ENCODE data around the gene SLC24A3. TPM values are rescaled to one million over a fixed set of nuclear protein-coding genes. Genes with fewer than 3 reads are reported as not detected.

Gene SLC24A3
- total RNA-seq, 6 donors from 2014 or later, result 6.3 to 10.8 (median 9.3) TPM

DNA sequence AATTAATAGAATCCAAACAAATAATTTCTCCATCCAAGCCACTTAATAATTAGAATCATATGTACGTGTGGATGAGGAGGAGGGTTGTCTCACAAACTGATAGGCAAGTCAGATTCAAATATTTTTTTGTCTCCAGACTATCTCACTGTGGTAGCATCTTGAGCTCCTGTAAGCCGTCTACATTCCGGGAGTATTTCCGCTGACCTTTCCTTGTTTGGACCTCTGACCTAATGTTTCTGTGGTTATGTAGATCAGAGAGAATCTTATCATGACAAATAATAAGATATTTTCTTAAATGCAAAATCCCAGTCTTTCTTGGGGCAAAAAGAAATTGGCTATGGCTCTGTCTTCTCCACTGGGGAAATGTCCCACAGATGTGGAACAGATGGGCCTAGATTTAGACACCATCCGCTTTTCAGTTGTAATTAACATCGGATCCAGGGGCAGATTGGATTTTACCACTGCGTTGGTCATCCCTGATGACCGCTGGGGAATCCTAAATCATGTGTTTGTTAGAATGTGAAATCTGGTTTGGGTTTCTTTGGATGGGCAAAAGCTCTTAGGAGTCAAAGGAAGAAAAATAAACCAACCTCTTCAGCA is 348.5 kb downstream of the SLC24A3 start:
- H3K27me3 ChIP-seq, result no peaks in the 10 kb centered on the region
- H3K4me1 ChIP-seq, result no peaks in the 10 kb centered on the region
- no peaks in the 10 kb centered on the region for H3K9me3 ChIP-seq
- 78 to 80% methylated on average over 8 of the region's 8 CpGs for WGBS, 2 donors
- H3K27ac ChIP-seq, result no peak overlapping the region
- no peak overlapping the region for H3K4me3 ChIP-seq
- TF ChIP-seq, protein P1, sequence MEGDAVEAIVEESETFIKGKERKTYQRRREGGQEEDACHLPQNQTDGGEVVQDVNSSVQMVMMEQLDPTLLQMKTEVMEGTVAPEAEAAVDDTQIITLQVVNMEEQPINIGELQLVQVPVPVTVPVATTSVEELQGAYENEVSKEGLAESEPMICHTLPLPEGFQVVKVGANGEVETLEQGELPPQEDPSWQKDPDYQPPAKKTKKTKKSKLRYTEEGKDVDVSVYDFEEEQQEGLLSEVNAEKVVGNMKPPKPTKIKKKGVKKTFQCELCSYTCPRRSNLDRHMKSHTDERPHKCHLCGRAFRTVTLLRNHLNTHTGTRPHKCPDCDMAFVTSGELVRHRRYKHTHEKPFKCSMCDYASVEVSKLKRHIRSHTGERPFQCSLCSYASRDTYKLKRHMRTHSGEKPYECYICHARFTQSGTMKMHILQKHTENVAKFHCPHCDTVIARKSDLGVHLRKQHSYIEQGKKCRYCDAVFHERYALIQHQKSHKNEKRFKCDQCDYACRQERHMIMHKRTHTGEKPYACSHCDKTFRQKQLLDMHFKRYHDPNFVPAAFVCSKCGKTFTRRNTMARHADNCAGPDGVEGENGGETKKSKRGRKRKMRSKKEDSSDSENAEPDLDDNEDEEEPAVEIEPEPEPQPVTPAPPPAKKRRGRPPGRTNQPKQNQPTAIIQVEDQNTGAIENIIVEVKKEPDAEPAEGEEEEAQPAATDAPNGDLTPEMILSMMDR (IDR thresholded peaks at IDR 0.05), result no peak
- TF ChIP-seq POLR2A (IDR thresholded peaks at IDR 0.05) (no peak), EP300 (IDR thresholded peaks at IDR 0.05) (no peak), POLR2AphosphoS5 (IDR thresholded peaks at IDR 0.05) (no peak)
- H3K36me3 ChIP-seq, result no peaks in the 10 kb centered on the region
- ATAC-seq (ENCODE audit: low FRiP score in 2 of 2) (peak in 1 of 2 donors; percentile 79), DNase-seq (no peak)

DNA sequence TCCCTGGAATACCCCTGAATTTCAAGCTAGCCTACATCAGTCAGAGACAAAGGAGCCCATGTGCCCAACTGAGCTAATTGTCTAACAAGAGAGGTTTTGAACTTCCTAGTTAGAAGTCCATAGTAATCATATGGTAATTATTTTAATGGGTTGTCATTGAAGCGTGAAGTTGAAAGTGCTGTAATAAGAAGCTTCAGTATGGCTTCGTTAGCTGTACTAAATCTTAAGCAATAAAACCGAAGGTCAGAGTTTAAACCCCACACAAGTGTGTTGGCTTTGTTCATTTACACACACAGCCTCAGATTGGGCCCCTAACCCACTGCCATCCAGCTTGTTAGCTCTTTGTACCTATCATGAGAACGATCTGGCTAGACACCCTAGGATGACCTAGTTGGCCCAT is 350.0 kb downstream of the SLC24A3 start:
- Histone ChIP-seq H3K36me3 (no peaks in the 10 kb centered on the region), H3K27ac (no peak overlapping the region), H3K4me3 (no peak overlapping the region), H3K4me1 (no peaks in the 10 kb centered on the region), H3K27me3 (no peaks in the 10 kb centered on the region), H3K9me3 (no peaks in the 10 kb centered on the region)
- 82 to 91% methylated on average over 4 of the region's 4 CpGs for WGBS, 2 donors
- TF ChIP-seq POLR2AphosphoS5 (IDR thresholded peaks at IDR 0.05) (no peak), POLR2A (IDR thresholded peaks at IDR 0.05) (no peak), EP300 (IDR thresholded peaks at IDR 0.05) (no peak)
- TF ChIP-seq, protein P1 (IDR thresholded peaks at IDR 0.05), result no peak
- ATAC-seq (ENCODE audit: low FRiP score in 2 of 2), result no peak
- DNase-seq, result no peak

DNA sequence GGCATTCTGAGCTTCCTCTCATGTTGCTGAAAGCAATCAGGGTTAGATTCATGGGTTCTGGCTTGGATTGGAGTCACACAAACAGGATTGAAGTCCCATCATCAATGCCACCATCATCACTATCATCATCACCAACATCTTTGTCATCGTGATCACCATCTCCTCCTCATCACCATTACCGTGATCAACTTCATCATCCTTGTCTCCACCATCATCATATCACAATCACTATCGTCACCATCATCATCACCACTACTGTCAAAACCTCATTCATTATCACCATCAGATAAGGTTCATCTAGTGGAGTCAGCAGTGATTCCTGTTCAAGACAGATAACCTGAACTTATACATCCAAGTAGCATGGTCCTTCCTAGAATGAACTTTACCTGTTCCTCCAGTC is 351.8 kb downstream of the SLC24A3 start:
- Histone ChIP-seq H3K4me3 (no peak overlapping the region), H3K9me3 (no peaks in the 10 kb centered on the region), H3K27ac (no peak overlapping the region), H3K36me3 (no peaks in the 10 kb centered on the region), H3K4me1 (no peaks in the 10 kb centered on the region), H3K27me3 (no peaks in the 10 kb centered on the region)
- 94 to 95% methylated on average over 3 of the region's 3 CpGs for WGBS, 2 donors
- TF ChIP-seq POLR2AphosphoS5 (IDR thresholded peaks at IDR 0.05) (no peak), EP300 (IDR thresholded peaks at IDR 0.05) (no peak), POLR2A (IDR thresholded peaks at IDR 0.05) (no peak)
- TF ChIP-seq, protein P1 (IDR thresholded peaks at IDR 0.05), result no peak
- DNase-seq, result no peak
- no peak for ATAC-seq (ENCODE audit: low FRiP score in 2 of 2)

DNA sequence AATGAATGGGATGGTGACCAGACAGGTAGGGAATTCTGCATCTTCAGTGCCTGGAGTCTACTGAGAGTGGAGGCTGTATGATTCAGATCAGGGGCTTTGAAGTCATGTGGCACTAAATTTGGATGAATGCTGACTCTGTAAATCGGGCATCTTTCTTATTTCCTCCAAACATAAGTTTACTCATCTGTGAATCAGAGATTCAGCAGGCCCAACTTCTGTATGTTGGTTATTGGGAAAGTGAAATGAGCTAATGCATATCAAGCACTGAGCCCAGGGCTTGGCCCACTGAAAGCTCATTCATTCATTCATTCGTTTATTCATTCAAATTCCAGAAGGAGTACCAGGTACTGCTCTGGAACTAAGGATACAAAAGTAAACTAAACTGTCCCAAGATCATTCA is 353.3 kb downstream of the SLC24A3 start:
- no peak for DNase-seq
- no peaks in the 10 kb centered on the region for H3K4me1 ChIP-seq

More for the DNA sequence above, 353.3 kb downstream of the SLC24A3 start:
- no peaks in the 10 kb centered on the region for H3K9me3 ChIP-seq
- no peak for ATAC-seq (ENCODE audit: low FRiP score in 2 of 2)
- no peak overlapping the region for H3K4me3 ChIP-seq
- WGBS, 2 donors, result 68 to 70% methylated on average over 2 of the region's 2 CpGs
- TF ChIP-seq POLR2AphosphoS5 (IDR thresholded peaks at IDR 0.05), result no peak
- TF ChIP-seq POLR2A (IDR thresholded peaks at IDR 0.05), result no peak
- TF ChIP-seq, protein P1 (IDR thresholded peaks at IDR 0.05), result no peak
- no peak for TF ChIP-seq EP300 (IDR thresholded peaks at IDR 0.05)
- H3K27ac ChIP-seq, result no peak overlapping the region
- H3K27me3 ChIP-seq, result no peaks in the 10 kb centered on the region
- H3K36me3 ChIP-seq, result no peaks in the 10 kb centered on the region

All from upper lobe of left lung (tissue), 6 donors.